SK-N-SH (cell line): ENCODE results near the gene CCND3. TPM values are rescaled to one million over a fixed set of nuclear protein-coding genes. Genes with fewer than 3 reads are reported as not detected.

Experiments used
- CTCF ChIA-PET: fragments of 300-600, 350-600 bp; formaldehyde crosslinking; extraction: SDS; loops from one replicate; lab custom pipeline; 2021; lab: Yijun Ruan, JAX
- POLR2A ChIA-PET: fragments of 350-600 bp; sonication (Branson Sonifier 250); formaldehyde crosslinking; extraction: SDS; loops from one replicate; lab custom pipeline; 2020; ENCODE audit warnings: antibody characterized with exemption, inconsistent platforms; lab: Yijun Ruan, JAX
- DNase-seq: peaks from one replicate; pipeline ENCODE4 v3.0.0; 2012
- H2AFZ ChIP-seq: fragments of 200-600 bp; sonication (generic); 2 replicates; pipeline ENCODE4 v1.8.1; 2016; ENCODE audit warnings: antibody characterized with exemption, mild to moderate bottlenecking, low read depth
- H3F3A ChIP-seq: fragments of 200-600 bp; sonication (generic); replicated peaks from 2 replicates; pipeline ENCODE3; 2016; ENCODE audit warnings: antibody characterized with exemption, mild to moderate bottlenecking; ENCODE audit not compliant: insufficient read depth
- H3K27ac ChIP-seq, 2 experiments: fragments of 200-500 bp in 1 of 2; fragments of 200-600 bp in 1 of 2; sonication (Bioruptor generic) in 1 of 2; sonication (generic), shearing (Covaris generic) in 1 of 2; 2 replicates each; pipeline versions ENCODE4 v1.5.1 to v1.6.1; 2014 to 2016; ENCODE audit warnings: low read depth in 2 of 2, inconsistent platforms in 1 of 2, low read length in 1 of 2, mild to moderate bottlenecking in 1 of 2, mixed read lengths in 1 of 2
- H3K27me3 ChIP-seq: fragments of 200-600 bp; sonication (generic), shearing (Covaris generic); 2 replicates; pipeline ENCODE4 v1.6.1; 2016; ENCODE audit warnings: mixed run types; ENCODE audit not compliant: insufficient read depth
- H3K36me3 ChIP-seq, 2 experiments: fragments of 200-500 bp in 1 of 2; fragments of 200-600 bp in 1 of 2; sonication (Bioruptor generic) in 1 of 2; sonication (generic) in 1 of 2; replicated peaks in 1 of 2; 2 replicates each; pipeline versions ENCODE3 to v1.5.1; 2014 to 2016; ENCODE audit warnings: low read length in 1 of 2, mild to moderate bottlenecking in 1 of 2; ENCODE audit not compliant: insufficient read depth in 2 of 2, control insufficient read depth in 1 of 2
- H3K4me1 ChIP-seq, 2 experiments: fragments of 200-500 bp in 1 of 2; fragments of 200-600 bp in 1 of 2; sonication (Bioruptor generic) in 1 of 2; sonication (generic), shearing (Covaris generic) in 1 of 2; 2 replicates each; pipeline versions ENCODE4 v1.5.1 to v1.6.1; 2014 to 2016; ENCODE audit warnings: low read depth in 1 of 2, low read length in 1 of 2, mixed run types in 1 of 2; ENCODE audit not compliant: insufficient read depth in 2 of 2, control insufficient read depth in 1 of 2
- H3K4me2 ChIP-seq: fragments of 200-600 bp; sonication (generic), shearing (Covaris generic); 2 replicates; pipeline ENCODE4 v1.6.1; 2017; ENCODE audit warnings: mixed run types
- H3K4me3 ChIP-seq, 2 experiments: fragments of 200-500 bp in 1 of 2; fragments of 200-600 bp in 1 of 2; sonication (Bioruptor generic) in 1 of 2; sonication (generic), shearing (Covaris generic) in 1 of 2; 2 replicates each; pipeline versions ENCODE4 v1.5.1 to v1.8.1; 2014 to 2016; ENCODE audit warnings: low read depth in 2 of 2, inconsistent platforms in 1 of 2, low read length in 1 of 2, mild to moderate bottlenecking in 1 of 2, mixed read lengths in 1 of 2, moderate library complexity in 1 of 2
- H3K79me2 ChIP-seq: fragments of 200-600 bp; sonication (generic); 2 replicates; pipeline ENCODE4 v1.8.1; 2017; ENCODE audit warnings: mild to moderate bottlenecking; ENCODE audit not compliant: insufficient read depth
- H3K9ac ChIP-seq: fragments of 200-600 bp; sonication (generic); 2 replicates; pipeline ENCODE4 v1.6.1; 2017; ENCODE audit warnings: mixed run types
- H3K9me2 ChIP-seq: fragments of 200-600 bp; sonication (generic); 2 replicates; pipeline ENCODE4 v1.6.1; 2017; ENCODE audit warnings: mixed run types
- H3K9me3 ChIP-seq: fragments of 200-600 bp; sonication (generic); 2 replicates; pipeline ENCODE4 v1.6.1; 2017; ENCODE audit warnings: mixed run types, mild to moderate bottlenecking, moderate library complexity
- H4K20me1 ChIP-seq: fragments of 200-600 bp; sonication (generic); 2 replicates; pipeline ENCODE4 v1.6.1; 2017; ENCODE audit warnings: mild to moderate bottlenecking, mixed run types; ENCODE audit not compliant: insufficient read depth
- CTCF ChIP-seq: fragments of 200-600 bp; sonication (generic); IDR thresholded peaks from 2 replicates; pipeline ENCODE4 v1.6.1; 2017; ENCODE audit warnings: antibody characterized with exemption, mild to moderate bottlenecking, moderate library complexity
- ELF1 ChIP-seq: IDR thresholded peaks from 2 replicates; pipeline ENCODE4 v1.4.0; 2012
- EP300 ChIP-seq, 2 experiments: IDR thresholded peaks; 2 replicates each; pipeline versions ENCODE4 v1.4.0 to v1.6.1; 2012; ENCODE audit warnings: borderline replicate concordance in 1 of 2, low read depth in 1 of 2, low read length in 1 of 2
- FOSL2 ChIP-seq: IDR thresholded peaks from 2 replicates; pipeline ENCODE4 v1.4.0; 2012; ENCODE audit warnings: low read depth, mild to moderate bottlenecking, moderate library complexity, borderline replicate concordance
- FOXJ3 ChIP-seq: sonication (generic); formaldehyde crosslinking; IDR thresholded peaks from 2 replicates; pipeline ENCODE4 v1.5.1; 2020; ENCODE audit warnings: mild to moderate bottlenecking, missing genetic modification reagents
- FOXM1 ChIP-seq: IDR thresholded peaks from 2 replicates; pipeline ENCODE4 v1.4.0; 2012; ENCODE audit warnings: low read depth, mild to moderate bottlenecking
- GABPA ChIP-seq: IDR thresholded peaks from 2 replicates; pipeline ENCODE4 v1.4.0; 2012; ENCODE audit warnings: low read depth, mild to moderate bottlenecking
- JUND ChIP-seq: IDR thresholded peaks from 2 replicates; pipeline ENCODE4 v1.4.0; 2012
- MAX ChIP-seq: IDR thresholded peaks from 2 replicates; pipeline ENCODE4 v1.4.0; 2012; ENCODE audit warnings: low read depth
- MXI1 ChIP-seq: IDR thresholded peaks from 2 replicates; pipeline ENCODE4 v1.6.1; 2012; ENCODE audit warnings: mild to moderate bottlenecking, low read depth, low read length, improper control_type of control experiment
- NFIC ChIP-seq: IDR thresholded peaks from 2 replicates; pipeline ENCODE4 v1.4.0; 2012; ENCODE audit warnings: borderline replicate concordance
- NRF1 ChIP-seq: IDR thresholded peaks from 2 replicates; pipeline ENCODE4 v1.6.1; 2012; ENCODE audit warnings: low read depth, mild to moderate bottlenecking, low read length
- POLR2AphosphoS5 ChIP-seq: IDR thresholded peaks from 2 replicates; pipeline ENCODE4 v1.6.1; 2012; ENCODE audit warnings: low read depth, low read length
- RAD21 ChIP-seq: IDR thresholded peaks from 2 replicates; pipeline ENCODE4 v1.6.1; 2012; ENCODE audit warnings: mild to moderate bottlenecking, low read length
- RCOR1 ChIP-seq: fragments of 150-350 bp; IDR thresholded peaks from 2 replicates; pipeline ENCODE4 v1.6.1; 2017; ENCODE audit warnings: antibody characterized with exemption, low read length
- REST ChIP-seq: IDR thresholded peaks from 2 replicates; pipeline ENCODE4 v1.6.1; 2012; ENCODE audit warnings: mild to moderate bottlenecking, low read depth, low read length, moderate library complexity
- RFX5 ChIP-seq: IDR thresholded peaks from 2 replicates; pipeline ENCODE4 v1.6.1; 2012; ENCODE audit warnings: mild to moderate bottlenecking, improper control_type of control experiment, low read length
- SIN3A ChIP-seq: IDR thresholded peaks from 2 replicates; pipeline ENCODE4 v1.6.1; 2012; ENCODE audit warnings: low read depth, mild to moderate bottlenecking, low read length, moderate library complexity, borderline replicate concordance
- SMC3 ChIP-seq: IDR thresholded peaks from 2 replicates; pipeline ENCODE4 v1.6.1; 2012; ENCODE audit warnings: low read depth, low read length, improper control_type of control experiment
- TCF12 ChIP-seq: IDR thresholded peaks from 2 replicates; pipeline ENCODE4 v1.4.0; 2012
- YY1 ChIP-seq: IDR thresholded peaks from 2 replicates; pipeline ENCODE4 v1.4.0; 2012; ENCODE audit warnings: low read depth, mild to moderate bottlenecking
- WGBS: methylation state at CpG from one replicate; pipeline ENCODE4 v1.1.6; 2017; ENCODE audit warnings: low lambda C conversion rate; 5-methylcytosine and 5-hydroxymethylcytosine counted together
- polyA plus RNA-seq, 3 experiments: library from polyadenylated mRNA; depleted of rRNA; stranded (reverse); fragments of >200 nt; gene quantifications; 2 replicates each; pipeline ENCODE4 v1.2.3, GENCODE V29; 2012

Gene CCND3
- polyA plus RNA-seq, 1 of the 3 experiments (the other 2 are of a cell fraction): 26.6 TPM

- TF ChIP-seq RFX5 (no peak), MAX (no peak), YY1 (no peak), GABPA (no peak), TCF12 (no peak)
Observed at GRCh38 chr6:41955412-41955811, 13.8 kb upstream of the CCND3 start (continued).

GRCh38 chr6:41954668-41955067, 13.1 kb upstream of the CCND3 start:
- H3K4me1 ChIP-seq: peaks cover 0 to 2% of the 10 kb centered on the region in 2 experiments; a peak in 1 of 4 replicates
- WGBS: 86% methylated on average over 2 of the region's 2 CpGs
- no peak overlapping the region for H3K27ac ChIP-seq
- no peaks in the 10 kb centered on the region for H3K36me3 ChIP-seq
- no peaks in the 10 kb centered on the region for H4K20me1 ChIP-seq
- no peak overlapping the region for H2AFZ ChIP-seq
- no peaks in the 10 kb centered on the region for H3K9me2 ChIP-seq
- no peaks in the 10 kb centered on the region for H3K9me3 ChIP-seq
- no peak overlapping the region for H3K9ac ChIP-seq
- H3K4me2 ChIP-seq: no peak overlapping the region
- H3F3A ChIP-seq: peaks cover 4% of the 10 kb centered on the region
- TF ChIP-seq ELF1 (no peak), JUND (no peak), NFIC (no peak), NRF1 (no peak), SIN3A (no peak), MXI1 (no peak), RFX5 (no peak), EP300 (IDR thresholded peaks at IDR 0.05; ENCODE audit: borderline replicate concordance in 1 of 2, low read depth in 1 of 2, low read length in 1 of 2) (no peak), FOXM1 (no peak), TCF12 (no peak), FOXJ3 (CRISPR knock-in tag) (no peak), POLR2AphosphoS5 (no peak), GABPA (no peak), RCOR1 (no peak), CTCF (no peak), RAD21 (no peak), FOSL2 (no peak), SMC3 (no peak), REST (no peak)
- no peaks in the 10 kb centered on the region for H3K27me3 ChIP-seq
- no peaks in the 10 kb centered on the region for H3K79me2 ChIP-seq
- no peak overlapping the region for H3K4me3 ChIP-seq
- CTCF ChIA-PET: interaction anchor here (1.0 kb wide), 1 partner anchor 18 kb away, joined by 3 read pairs; no protein-coding TSS in a partner anchor
- DNase-seq: no peak
- POLR2A ChIA-PET: no interaction called here
